Aorta (tissue), 5 donors: ENCODE measurements around the gene FABP2. TPM values are rescaled to one million over a fixed set of nuclear protein-coding genes. Genes with fewer than 3 reads are reported as not detected.
"Not testable (repeated sequence)": the region's sequence is repeated elsewhere in the genome, so short reads cannot be mapped to it uniquely, and the experiment has no call there.

Experiments
- ATAC-seq: fragments of 200-7000 bp; cut with Tn5 transposase; one replicate; pipeline ENCODE4 v1.9.1; 2022; ENCODE audit warnings: moderate library complexity; ENCODE audit not compliant: low FRiP score
- DNase-seq, 2 donors: peaks; one replicate each; pipeline ENCODE4 v3.0.0-alpha.2; 2020
- H3K27ac ChIP-seq, 2 donors: one replicate each; pipeline ENCODE4 v1.5.1; 2013; ENCODE audit warnings: low read length in 2 of 2, mild to moderate bottlenecking in 2 of 2, moderate library complexity in 2 of 2, control low read depth in 1 of 2, inconsistent platforms in 1 of 2, low read depth in 1 of 2
- H3K27me3 ChIP-seq, 2 donors: one replicate each; pipeline ENCODE4 v1.6.1; 2013; ENCODE audit warnings: control low read depth in 1 of 2, low read length in 1 of 2, mild to moderate bottlenecking in 1 of 2, moderate library complexity in 1 of 2; ENCODE audit not compliant: insufficient read depth in 2 of 2, control insufficient read depth in 1 of 2
- H3K36me3 ChIP-seq, 2 donors: one replicate each; pipeline ENCODE4 v1.6.1; 2013; ENCODE audit warnings: control low read depth in 1 of 2, low read length in 1 of 2, mild to moderate bottlenecking in 1 of 2; ENCODE audit not compliant: insufficient read depth in 2 of 2, control insufficient read depth in 1 of 2
- H3K4me1 ChIP-seq, 2 donors: one replicate each; pipeline ENCODE4 v1.6.1; 2013; ENCODE audit warnings: low read length in 2 of 2, control low read depth in 1 of 2, mild to moderate bottlenecking in 1 of 2, moderate library complexity in 1 of 2; ENCODE audit not compliant: insufficient read depth in 2 of 2, control insufficient read depth in 1 of 2
- H3K4me3 ChIP-seq, 2 donors: one replicate each; pipeline ENCODE4 v1.5.1; 2013; ENCODE audit warnings: low read length in 2 of 2, control low read depth in 1 of 2, mild to moderate bottlenecking in 1 of 2
- H3K9me3 ChIP-seq: one replicate; pipeline ENCODE4 v1.6.1; 2013; ENCODE audit warnings: mild to moderate bottlenecking, low read length; ENCODE audit not compliant: control insufficient read depth
- WGBS, 2 donors: extraction: QIAGEN DNeasy Blood & Tissue Kit; methylation state at CpG; one replicate each; pipeline ENCODE4 v1.1.7; 2013; 5-methylcytosine and 5-hydroxymethylcytosine counted together
- intact Hi-C, 2 donors: fragments of 100-400 bp; cut with DNase I; formaldehyde crosslinking; loops; one replicate each; pipeline versions ENCODE4 v1.14.2 to v1.15.0; 2022
- long read RNA-seq, 2 donors: library from polyadenylated mRNA; unstranded; transcript quantifications; one replicate each; pipeline ENCODE4 v2.0.0, GENCODE V29; 2020 to 2021
- polyA plus RNA-seq, 2 donors: library from polyadenylated mRNA; stranded (reverse); fragments of 200-250 nt; gene quantifications; one replicate each; pipeline ENCODE4 v1.2.3, GENCODE V29; 2013
- total RNA-seq, 2 donors: library from RNA; stranded (reverse); fragmentation: NEBNext Ultra II Directional; extraction: Animal tissue kit (Norgen Biotek cat#: 25700); gene quantifications; one replicate each; pipeline ENCODE4 v1.2.1, GENCODE V29; 2021
- donor health status: healthy with polysubstance abuse.
- donor health status: Bipolar disorder and iron deficiency.
- donor health status: DM: no; HTN: no; CAD: no.
- donor health status: DM: no; HTN: no; CAD: no.
- donor health status: DM: yes; HTN: yes; CAD: no.

Gene FABP2
- not detected for total RNA-seq
- polyA plus RNA-seq: 100 to 1,000 TPM in 1 of 2 donors, under 1 TPM in 1; 0.05 to 153 TPM
- long read RNA-seq, donor 1: 0 reads
- long read RNA-seq, donor 2: 0 reads

DNA sequence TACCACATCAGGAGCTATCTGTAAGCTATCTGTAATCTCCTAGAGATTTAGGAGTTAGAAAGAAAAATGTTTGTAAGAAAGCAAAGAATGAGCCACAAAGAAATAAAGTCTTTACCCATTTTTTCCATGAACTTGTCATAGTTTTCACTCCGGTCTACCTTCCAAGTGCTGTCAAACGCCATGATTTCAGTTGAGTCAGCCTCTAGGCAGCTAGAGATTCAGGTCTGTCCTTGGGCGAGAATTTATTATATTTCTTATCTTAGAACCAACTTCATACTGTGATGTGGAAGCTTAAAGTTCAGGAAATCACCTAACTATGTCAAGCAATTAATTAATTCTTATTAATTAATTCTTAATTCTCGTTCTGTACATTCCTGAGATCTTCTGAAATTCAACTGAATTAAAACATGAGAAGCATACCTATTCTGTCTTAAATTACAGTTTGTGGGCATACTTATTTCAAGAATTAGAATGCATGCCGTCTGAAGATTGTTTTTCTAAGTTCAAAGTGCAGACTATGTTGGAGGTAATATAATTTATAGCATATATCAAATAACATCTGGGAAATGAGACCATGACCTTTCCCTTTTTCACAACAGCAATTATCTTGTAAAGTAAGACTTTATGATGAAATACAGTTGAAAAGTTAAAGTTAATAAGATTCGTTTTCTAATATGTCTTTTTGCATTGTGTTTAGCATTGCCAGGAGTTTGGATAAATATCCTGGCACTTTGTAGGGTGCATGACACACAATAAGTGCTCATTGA lies at the start of gene FABP2:
FABP2 (minus strand) TSS at position 218 of the 767 bp plus-strand sequence; CDS start at position 182, 36 bp downstream.
- Histone ChIP-seq H3K27me3 (no peaks in the 10 kb centered on the region), H3K9me3 (no peaks in the 10 kb centered on the region), H3K4me1 (no peaks in the 10 kb centered on the region), H3K4me3 (no peak within 1 kb of the TSS), H3K36me3 (no peaks in the 10 kb centered on the region), H3K27ac (no peak within 1 kb of the TSS)
- intact Hi-C loops: no loop called here
- DNase-seq (no peak), ATAC-seq (no peak)
- WGBS, 2 donors: 70 to 81% methylated on average over 6 of the region's 6 CpGs

DNA sequence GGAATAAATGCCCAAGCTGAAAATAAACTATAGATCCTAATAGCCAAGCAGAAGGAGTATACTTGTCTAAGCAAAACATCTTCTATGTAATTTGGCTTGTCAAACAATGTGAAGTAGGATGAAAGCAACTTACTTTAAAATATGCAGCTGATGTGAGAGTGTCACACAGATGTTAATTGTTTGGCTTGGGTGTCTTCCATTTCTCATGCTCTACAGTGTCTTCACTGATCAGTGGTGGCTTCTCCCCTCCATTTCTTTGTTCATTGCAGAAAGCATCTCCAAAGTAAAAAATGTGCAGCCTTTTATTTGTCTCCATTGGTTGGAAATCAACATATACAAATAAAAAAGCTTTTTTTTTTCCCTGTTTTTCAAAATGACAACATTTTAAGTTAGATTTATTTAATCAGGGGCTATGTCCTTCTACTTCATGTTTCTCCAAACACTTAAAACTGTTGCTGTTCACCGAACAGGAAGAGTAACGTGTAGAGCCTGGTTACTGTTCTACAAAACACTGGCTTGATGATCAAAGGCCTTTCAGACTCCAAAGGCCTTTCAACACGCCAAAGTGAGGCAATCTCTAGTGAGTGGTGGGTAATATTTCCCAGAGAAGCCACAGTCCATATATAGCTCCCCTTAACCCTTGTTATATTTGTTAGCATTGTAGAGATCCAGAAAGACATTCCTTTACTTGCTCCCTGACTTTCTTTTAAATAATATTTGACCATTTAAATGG lies 49.2 kb upstream of the FABP2 start:
- H3K4me1 ChIP-seq, H3K36me3 ChIP-seq, H3K9me3 ChIP-seq, H3K4me3 ChIP-seq, H3K27me3 ChIP-seq, H3K27ac ChIP-seq, ATAC-seq, DNase-seq, intact Hi-C loops: not testable (repeated sequence)
- WGBS, 2 donors: 38 to 66% methylated on average over 3 of the region's 3 CpGs

- H3K4me1 ChIP-seq, H3K4me3 ChIP-seq, H3K9me3 ChIP-seq, H3K36me3 ChIP-seq, H3K27ac ChIP-seq, DNase-seq, H3K27me3 ChIP-seq, intact Hi-C loops: not testable (repeated sequence)
- WGBS, 2 donors: 55 to 58% methylated on average over 5 of the region's 5 CpGs
- peak; percentile 46 for ATAC-seq
Measured at GRCh38 chr4:119370392-119370791, 48.5 kb upstream of the FABP2 start.

- intact Hi-C loops, H3K9me3 ChIP-seq, H3K27ac ChIP-seq, ATAC-seq, H3K27me3 ChIP-seq, H3K4me1 ChIP-seq, DNase-seq, H3K4me3 ChIP-seq, H3K36me3 ChIP-seq: not testable (repeated sequence)
- 58 to 76% methylated on average over 7 of the region's 7 CpGs for WGBS, 2 donors
Measured at GRCh38 chr4:119366802-119367201, 44.9 kb upstream of the FABP2 start.

GRCh38 chr4:119364203-119364602 lies 42.3 kb upstream of the FABP2 start:
- H3K27me3 ChIP-seq, H3K27ac ChIP-seq, ATAC-seq, intact Hi-C loops, H3K9me3 ChIP-seq, H3K36me3 ChIP-seq, H3K4me3 ChIP-seq, H3K4me1 ChIP-seq, DNase-seq: not testable (repeated sequence)
- 91 to 100% methylated on average over 1 of the region's 1 CpG for WGBS, 2 donors

GRCh38 chr4:119363372-119363771 lies 41.4 kb upstream of the FABP2 start:
- WGBS, 2 donors: 81 to 83% methylated on average over 6 of the region's 6 CpGs
- H3K27me3 ChIP-seq, H3K27ac ChIP-seq, H3K4me3 ChIP-seq, intact Hi-C loops, DNase-seq, H3K4me1 ChIP-seq, ATAC-seq, H3K9me3 ChIP-seq, H3K36me3 ChIP-seq: not testable (repeated sequence)

- H3K36me3 ChIP-seq, intact Hi-C loops, H3K4me3 ChIP-seq, H3K27me3 ChIP-seq, H3K27ac ChIP-seq, H3K4me1 ChIP-seq, ATAC-seq, DNase-seq, H3K9me3 ChIP-seq: not testable (repeated sequence)
- 92 to 94% methylated on average over 3 of the region's 3 CpGs for WGBS, 2 donors
Measured at GRCh38 chr4:119362413-119362812, 40.5 kb upstream of the FABP2 start.

- H3K4me3 ChIP-seq, H3K4me1 ChIP-seq, intact Hi-C loops, H3K27me3 ChIP-seq, ATAC-seq, DNase-seq, H3K9me3 ChIP-seq, H3K36me3 ChIP-seq, H3K27ac ChIP-seq: not testable (repeated sequence)
- 64 to 67% methylated on average over 2 of the region's 2 CpGs for WGBS, 2 donors
Measured at GRCh38 chr4:119359873-119360272, 37.9 kb upstream of the FABP2 start.

DNA sequence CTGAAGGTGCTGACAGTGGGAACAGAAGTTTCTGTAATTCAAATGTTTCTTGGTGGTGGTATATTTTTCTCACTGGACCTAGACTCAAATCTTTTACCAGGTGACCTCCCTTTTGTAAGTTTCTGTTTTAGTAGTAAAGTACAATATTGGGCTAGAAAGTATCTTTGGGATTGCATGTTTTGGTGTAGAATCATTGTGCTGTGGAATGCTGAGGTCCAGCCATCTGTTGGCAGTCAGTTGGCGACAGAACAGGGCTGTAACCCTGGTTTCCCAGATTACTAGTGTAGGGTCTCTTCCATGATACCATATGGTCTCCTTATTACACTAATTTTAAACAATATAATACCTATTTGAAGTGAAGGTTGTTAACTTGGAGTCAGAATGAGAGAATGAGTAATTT lies 34.9 kb upstream of the FABP2 start:
- H3K4me1 ChIP-seq, H3K36me3 ChIP-seq, DNase-seq, ATAC-seq, H3K27ac ChIP-seq, intact Hi-C loops, H3K4me3 ChIP-seq, H3K27me3 ChIP-seq, H3K9me3 ChIP-seq: not testable (repeated sequence)
- 93 to 97% methylated on average over 1 of the region's 1 CpG for WGBS, 2 donors
